MM.1S (cell line): ENCODE results near the gene PRXL2C.

Experiments
- DNase-seq: peaks from one replicate; pipeline ENCODE4 v3.0.0-alpha.2; 2015
- H2AFZ ChIP-seq: fragments of 300-600 bp; sonication (generic); 2 replicates; pipeline ENCODE4 v1.6.0; 2016; ENCODE audit warnings: antibody characterized with exemption, low read length
- H3F3A ChIP-seq: fragments of 300-600 bp; sonication (generic); 2 replicates; pipeline ENCODE4 v1.6.1; 2016; ENCODE audit warnings: mild to moderate bottlenecking, antibody characterized with exemption, low read length, moderate library complexity, mixed read lengths; ENCODE audit not compliant: insufficient read depth
- H3K27ac ChIP-seq: fragments of 300-600 bp; sonication (generic); 2 replicates; pipeline ENCODE4 v1.5.1; 2016; ENCODE audit warnings: mild to moderate bottlenecking, low read length
- H3K27me3 ChIP-seq: fragments of 300-600 bp; sonication (generic); replicated peaks from 2 replicates; pipeline ENCODE4 v1.6.0; 2016; ENCODE audit warnings: low read length; ENCODE audit not compliant: insufficient read depth
- H3K36me3 ChIP-seq: fragments of 300-600 bp; sonication (generic); replicated peaks from 2 replicates; pipeline ENCODE4 v1.6.1; 2016; ENCODE audit warnings: mild to moderate bottlenecking, low read length, mixed read lengths; ENCODE audit not compliant: insufficient read depth
- H3K4me1 ChIP-seq: fragments of 300-600 bp; sonication (generic); 2 replicates; pipeline ENCODE4 v1.6.1; 2016; ENCODE audit warnings: low read length, mixed read lengths
- H3K4me2 ChIP-seq: fragments of 300-600 bp; sonication (generic); 2 replicates; pipeline ENCODE4 v1.6.0; 2016; ENCODE audit warnings: low read depth, low read length
- H3K4me3 ChIP-seq: fragments of 300-600 bp; sonication (generic); 2 replicates; pipeline ENCODE4 v1.5.1; 2016; ENCODE audit warnings: low read length, mixed read lengths
- H3K79me2 ChIP-seq: fragments of 300-600 bp; sonication (generic); 2 replicates; pipeline ENCODE4 v1.6.1; 2016; ENCODE audit warnings: mixed run types, low read length, mixed read lengths
- H3K9ac ChIP-seq: fragments of 300-600 bp; sonication (generic); 2 replicates; pipeline ENCODE4 v1.6.1; 2016; ENCODE audit warnings: low read length, mixed read lengths
- H3K9me2 ChIP-seq: fragments of 300-600 bp; sonication (generic); replicated peaks from 2 replicates; pipeline ENCODE4 v1.6.1; 2016; ENCODE audit warnings: mild to moderate bottlenecking, low read length, mixed read lengths; ENCODE audit not compliant: insufficient read depth
- H3K9me3 ChIP-seq: fragments of 300-600 bp; sonication (generic); replicated peaks from 2 replicates; pipeline ENCODE4 v1.6.1; 2016; ENCODE audit warnings: mild to moderate bottlenecking, low read length, mixed read lengths; ENCODE audit not compliant: insufficient read depth
- H4K20me1 ChIP-seq: fragments of 300-600 bp; sonication (generic); 2 replicates; pipeline ENCODE4 v1.6.1; 2016; ENCODE audit warnings: mild to moderate bottlenecking, low read length, moderate library complexity, mixed read lengths; ENCODE audit not compliant: insufficient read depth
- EZH2 ChIP-seq: fragments of 300-600 bp; sonication (generic); optimal IDR thresholded peaks from 2 replicates; pipeline ENCODE3; 2017; ENCODE audit warnings: low read depth, mild to moderate bottlenecking, antibody characterized with exemption, low read length, mixed read lengths
- EZH2phosphoT487 ChIP-seq: fragments of 300-600 bp; sonication (generic); IDR thresholded peaks from 2 replicates; pipeline ENCODE4 v1.6.1; 2018; ENCODE audit warnings: antibody characterized with exemption, low read length
- TF ChIP-seq, protein P1 (sequence below): fragments of 300-600 bp; sonication (generic); IDR thresholded peaks from 2 replicates; pipeline ENCODE4 v1.5.1; 2016; ENCODE audit warnings: antibody characterized with exemption, low read length, mixed read lengths

Gene PRXL2C

DNA sequence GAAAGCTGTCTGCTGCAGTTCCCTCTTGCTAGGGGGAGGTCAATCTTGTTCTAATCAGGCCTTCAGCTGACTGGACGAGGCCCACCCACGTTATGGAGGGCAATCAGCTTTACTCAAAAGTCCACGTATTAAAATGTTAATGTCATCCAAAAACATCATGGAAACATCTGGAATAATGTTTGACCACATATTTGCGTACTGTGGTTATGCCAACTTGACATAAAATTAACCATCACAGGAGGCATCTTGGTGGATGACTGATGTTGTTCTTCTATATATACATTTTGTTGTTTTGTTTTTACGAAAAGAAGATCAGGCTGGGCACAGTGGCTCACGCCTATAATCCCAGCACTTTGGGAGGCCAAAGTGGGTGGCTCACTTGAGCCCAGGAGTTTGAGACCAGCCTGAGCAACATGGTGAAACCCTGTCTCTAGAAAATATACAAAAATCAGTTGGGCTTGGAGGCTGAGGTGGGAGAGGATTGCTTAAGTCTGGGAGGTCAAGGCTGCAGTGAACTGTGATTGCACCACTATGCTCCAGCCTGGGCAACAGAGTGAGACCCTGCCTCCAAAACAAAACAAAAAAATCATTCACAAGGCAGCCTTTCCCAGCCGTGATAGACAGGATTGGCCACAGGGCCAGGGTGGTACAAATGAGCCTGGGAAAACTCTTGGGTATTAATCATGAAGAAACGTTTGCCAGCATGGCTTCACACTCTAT is 33.8 kb upstream of the PRXL2C start:
- Histone ChIP-seq H3K4me3 (no peak overlapping the region), H2AFZ (no peak overlapping the region), H3K9ac (no peak overlapping the region), H4K20me1 (no peaks in the 10 kb centered on the region), H3K27ac (no peak overlapping the region), H3K4me2 (no peak overlapping the region), H3K9me3 (no peaks in the 10 kb centered on the region), H3K36me3 (no peaks in the 10 kb centered on the region), H3F3A (no peaks in the 10 kb centered on the region), H3K27me3 (no peaks in the 10 kb centered on the region), H3K9me2 (no peaks in the 10 kb centered on the region), H3K4me1 (no peaks in the 10 kb centered on the region), H3K79me2 (no peaks in the 10 kb centered on the region)
- TF ChIP-seq EZH2phosphoT487: no peak
- TF ChIP-seq, protein P1, sequence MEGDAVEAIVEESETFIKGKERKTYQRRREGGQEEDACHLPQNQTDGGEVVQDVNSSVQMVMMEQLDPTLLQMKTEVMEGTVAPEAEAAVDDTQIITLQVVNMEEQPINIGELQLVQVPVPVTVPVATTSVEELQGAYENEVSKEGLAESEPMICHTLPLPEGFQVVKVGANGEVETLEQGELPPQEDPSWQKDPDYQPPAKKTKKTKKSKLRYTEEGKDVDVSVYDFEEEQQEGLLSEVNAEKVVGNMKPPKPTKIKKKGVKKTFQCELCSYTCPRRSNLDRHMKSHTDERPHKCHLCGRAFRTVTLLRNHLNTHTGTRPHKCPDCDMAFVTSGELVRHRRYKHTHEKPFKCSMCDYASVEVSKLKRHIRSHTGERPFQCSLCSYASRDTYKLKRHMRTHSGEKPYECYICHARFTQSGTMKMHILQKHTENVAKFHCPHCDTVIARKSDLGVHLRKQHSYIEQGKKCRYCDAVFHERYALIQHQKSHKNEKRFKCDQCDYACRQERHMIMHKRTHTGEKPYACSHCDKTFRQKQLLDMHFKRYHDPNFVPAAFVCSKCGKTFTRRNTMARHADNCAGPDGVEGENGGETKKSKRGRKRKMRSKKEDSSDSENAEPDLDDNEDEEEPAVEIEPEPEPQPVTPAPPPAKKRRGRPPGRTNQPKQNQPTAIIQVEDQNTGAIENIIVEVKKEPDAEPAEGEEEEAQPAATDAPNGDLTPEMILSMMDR: no peak
- no peak for TF ChIP-seq EZH2
- DNase-seq: no peak

DNA sequence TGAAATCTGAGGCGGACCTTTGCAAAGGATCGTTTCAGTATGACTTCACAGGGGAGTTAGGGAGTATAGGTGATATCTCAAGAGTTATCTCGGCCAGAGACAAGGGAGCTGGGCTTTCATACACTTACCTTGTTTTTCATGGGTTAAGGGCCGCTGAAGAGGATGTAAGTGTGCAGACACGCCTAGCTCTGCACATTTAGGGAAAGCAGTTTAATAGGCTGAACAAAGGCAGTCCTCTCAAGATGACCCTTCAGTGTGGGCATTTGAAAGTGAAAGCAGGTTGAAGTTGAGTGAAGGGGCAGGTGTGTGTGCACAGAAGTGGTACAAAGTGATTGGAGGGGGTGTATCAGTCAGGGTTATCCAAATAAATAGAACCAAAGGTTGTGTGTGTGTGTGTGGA is 33.1 kb upstream of the PRXL2C start:
- Histone ChIP-seq H3K4me3 (no peak overlapping the region), H3K36me3 (no peaks in the 10 kb centered on the region), H3K27me3 (no peaks in the 10 kb centered on the region), H3K4me2 (no peak overlapping the region), H3F3A (no peaks in the 10 kb centered on the region), H3K4me1 (no peaks in the 10 kb centered on the region), H3K9me3 (no peaks in the 10 kb centered on the region), H3K9me2 (no peaks in the 10 kb centered on the region), H2AFZ (no peak overlapping the region), H3K27ac (no peak overlapping the region), H3K79me2 (no peaks in the 10 kb centered on the region), H4K20me1 (no peaks in the 10 kb centered on the region), H3K9ac (no peak overlapping the region)
- TF ChIP-seq EZH2: no peak
- TF ChIP-seq, protein P1: no peak
- no peak for TF ChIP-seq EZH2phosphoT487
- DNase-seq: no peak

DNA sequence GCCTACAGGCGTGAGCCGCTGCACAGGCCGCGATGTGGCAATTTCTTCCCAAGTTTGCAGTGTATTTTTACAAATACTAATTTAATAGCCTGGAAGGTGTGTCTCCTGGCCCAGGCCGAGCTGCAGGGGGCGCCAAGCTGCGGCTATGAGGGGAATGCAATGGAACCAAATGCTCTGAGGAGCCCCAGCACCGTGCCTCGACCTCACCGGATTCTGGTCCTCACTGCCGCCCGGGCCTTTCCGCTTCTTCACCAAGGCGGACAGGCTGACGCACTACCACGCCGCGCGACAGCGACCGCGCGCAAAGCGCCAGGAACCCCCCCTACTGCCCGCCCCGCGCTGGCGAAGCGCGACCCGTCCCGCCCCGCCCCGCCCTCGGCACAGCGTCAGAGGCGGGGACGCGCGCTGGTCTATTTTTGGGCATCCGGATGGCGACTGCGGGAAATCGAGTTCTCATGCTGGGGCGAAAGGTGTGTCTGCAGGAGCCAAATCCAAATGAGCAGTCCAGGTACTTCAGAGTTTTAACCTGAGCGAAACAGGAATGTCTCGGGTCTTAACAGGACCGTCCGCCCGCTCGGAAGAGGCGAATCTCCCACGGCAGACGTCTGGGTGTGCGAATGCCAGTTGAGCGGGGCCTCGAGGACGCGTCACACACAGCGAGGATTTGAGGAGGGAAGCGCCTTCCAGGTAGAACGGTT is 31.7 kb upstream of the PRXL2C start:
- H2AFZ ChIP-seq: no peak overlapping the region

More for the DNA sequence above, 31.7 kb upstream of the PRXL2C start:
- Histone ChIP-seq H4K20me1 (no peaks in the 10 kb centered on the region), H3K27me3 (no peaks in the 10 kb centered on the region), H3K4me3 (no peak overlapping the region), H3K9ac (no peak overlapping the region), H3K4me2 (no peak overlapping the region), H3K79me2 (no peaks in the 10 kb centered on the region), H3F3A (no peaks in the 10 kb centered on the region), H3K4me1 (no peaks in the 10 kb centered on the region), H3K9me3 (no peaks in the 10 kb centered on the region), H3K9me2 (no peaks in the 10 kb centered on the region), H3K36me3 (no peaks in the 10 kb centered on the region), H3K27ac (no peak overlapping the region)
- no peak for DNase-seq
- TF ChIP-seq EZH2 (no peak), EZH2phosphoT487 (no peak)
- TF ChIP-seq, protein P1: no peak
